HG02623 (cell line): ENCODE measurements around the gene EIF3F.
"Not testable (repeated sequence)": the region's sequence is repeated elsewhere in the genome, so short reads cannot be mapped to it uniquely, and the experiment has no call there.

Experiments
- ATAC-seq: cut with Tn5 transposase; IDR thresholded peaks from one replicate; pipeline ENCODE4 v1.9.1; 2021; ENCODE audit warnings: moderate library complexity; ENCODE audit not compliant: unreplicated experiment

The EIF3F gene

DNA sequence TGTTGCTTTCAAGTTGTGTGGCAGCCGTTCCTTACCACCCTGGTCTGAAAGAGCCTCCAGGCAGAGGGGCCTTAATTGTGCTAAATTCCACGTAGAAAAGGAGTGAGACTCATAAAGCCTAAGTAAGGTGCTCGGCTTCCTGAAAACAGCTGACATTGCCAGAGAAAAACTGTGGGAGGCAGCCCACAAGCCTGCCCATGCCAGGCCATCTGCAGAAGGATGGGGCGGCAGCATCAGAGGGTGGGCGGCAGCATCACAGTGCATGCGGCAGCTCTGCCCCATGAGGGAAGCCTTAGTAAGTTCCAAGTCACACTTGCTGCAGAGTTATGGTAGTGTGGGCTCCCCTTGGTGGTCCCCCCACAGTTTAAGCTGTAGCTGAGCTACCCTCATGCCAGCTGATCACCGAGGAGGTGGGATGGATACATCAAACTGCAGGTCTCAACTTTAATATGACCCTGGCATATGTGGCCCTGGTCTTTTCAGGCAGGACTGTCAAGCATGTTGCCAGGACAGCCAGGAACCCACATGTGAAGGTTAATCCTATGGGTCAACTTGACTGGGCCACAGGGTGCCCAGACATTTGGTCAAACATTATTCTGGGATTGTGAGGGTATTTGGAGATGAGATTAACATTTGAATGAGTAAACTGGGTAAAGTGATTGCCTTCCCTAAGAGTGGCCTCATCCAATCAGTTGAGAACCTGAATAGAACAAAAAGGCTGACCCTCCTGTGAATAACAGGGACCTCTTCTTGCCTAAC is 3.1 kb upstream of the EIF3F start:
- no peak for ATAC-seq

DNA sequence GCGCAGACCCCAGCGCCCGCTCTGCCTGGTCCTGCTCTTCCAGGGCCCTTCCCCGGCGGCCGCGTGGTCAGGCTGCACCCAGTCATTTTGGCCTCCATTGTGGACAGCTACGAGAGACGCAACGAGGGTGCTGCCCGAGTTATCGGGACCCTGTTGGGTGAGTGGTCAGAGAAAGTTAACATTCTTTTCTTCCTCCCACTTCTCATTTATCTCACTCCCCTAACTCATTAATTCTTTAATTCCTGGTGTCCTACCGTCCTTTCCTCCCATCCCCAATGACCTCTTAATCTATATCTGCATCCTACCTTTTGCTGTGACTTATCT is 385 bp downstream of the EIF3F start:
- ATAC-seq: not testable (repeated sequence)

- no peak for ATAC-seq
Observed at GRCh38 chr11:7994581-7995278, 7.6 kb downstream of the EIF3F start.

DNA sequence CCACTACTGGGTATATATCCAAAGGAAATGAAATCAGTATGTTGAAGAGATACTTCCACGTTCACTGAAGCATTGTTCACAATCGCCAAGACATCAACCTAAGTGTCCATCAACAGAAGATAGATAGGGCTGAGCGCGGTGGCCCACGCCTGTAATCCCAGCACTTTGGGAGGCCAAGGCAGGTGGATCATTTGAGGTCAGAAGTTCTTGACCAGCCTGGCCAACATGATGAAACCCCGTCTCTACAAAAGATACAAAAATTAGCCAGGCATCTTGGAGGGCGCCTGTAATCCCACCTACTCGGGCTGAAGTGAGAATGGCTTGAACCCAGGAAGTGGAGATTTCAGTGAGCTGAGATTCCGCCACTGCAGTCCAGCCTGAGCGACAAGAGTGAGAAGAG is 12.7 kb downstream of the EIF3F start:
- ATAC-seq: no peak

- ATAC-seq: no peak
Observed at GRCh38 chr11:8000390-8000789, 13.3 kb downstream of the EIF3F start.

DNA sequence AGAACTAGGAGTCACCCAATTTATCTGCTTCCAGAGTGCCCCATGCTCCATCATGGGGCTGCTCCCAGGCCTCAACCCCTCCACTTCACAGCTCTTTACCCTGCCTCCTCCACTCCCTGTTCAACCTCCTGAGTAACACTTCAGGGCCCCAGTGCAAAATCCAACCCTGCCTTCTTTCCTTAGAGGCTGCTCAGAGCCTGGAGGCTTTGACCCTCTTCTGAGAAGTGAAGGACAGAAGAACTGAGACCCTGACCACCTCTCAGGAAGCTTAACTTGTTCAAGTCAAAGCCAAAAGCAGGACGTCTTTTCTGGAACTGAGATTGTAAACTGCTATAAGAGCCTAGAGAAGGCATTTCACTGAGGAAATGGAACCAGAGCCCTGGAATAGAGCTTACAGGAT is 15.5 kb downstream of the EIF3F start:
- no peak for ATAC-seq

- ATAC-seq: no peak
Observed at GRCh38 chr11:8003187-8003586, 16.1 kb downstream of the EIF3F start.

- no peak for ATAC-seq
Observed at GRCh38 chr11:8004008-8004407, 16.9 kb downstream of the EIF3F start.

GRCh38 chr11:8005556-8005955 is 18.4 kb downstream of the EIF3F start:
- ATAC-seq: no peak

DNA sequence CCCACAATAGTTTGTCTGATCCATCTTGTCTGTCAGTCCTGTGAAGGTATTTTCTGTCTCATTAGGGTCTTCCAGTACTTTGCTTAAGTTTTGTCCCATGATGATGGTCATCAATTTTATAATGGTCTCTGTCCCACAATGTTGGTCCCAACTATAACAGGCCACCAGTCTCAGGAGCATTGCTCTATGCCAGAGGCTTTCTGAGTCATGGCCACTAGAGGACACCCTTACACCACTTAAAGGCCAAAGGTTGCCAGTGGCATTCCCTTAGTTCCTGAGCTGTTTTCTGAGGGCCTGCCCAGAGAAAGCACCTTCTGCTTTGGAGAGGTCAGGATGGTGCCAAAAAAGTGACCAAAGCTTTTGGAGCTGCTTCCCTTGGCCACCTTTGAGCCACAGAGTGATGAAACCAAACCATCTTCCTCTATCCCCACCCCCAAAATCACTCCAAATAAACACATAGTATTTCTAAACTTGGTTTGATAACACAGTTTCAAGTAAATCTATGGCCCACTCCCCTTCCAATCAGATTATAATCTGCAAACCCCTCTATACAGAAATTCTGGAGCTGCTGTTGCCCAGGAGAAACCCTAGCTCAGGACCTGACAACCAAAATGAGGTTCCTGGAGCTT is 19.3 kb downstream of the EIF3F start:
- peak; percentile 57 for ATAC-seq

GRCh38 chr11:8008212-8008611 is 21.1 kb downstream of the EIF3F start:
- ATAC-seq: no peak

DNA sequence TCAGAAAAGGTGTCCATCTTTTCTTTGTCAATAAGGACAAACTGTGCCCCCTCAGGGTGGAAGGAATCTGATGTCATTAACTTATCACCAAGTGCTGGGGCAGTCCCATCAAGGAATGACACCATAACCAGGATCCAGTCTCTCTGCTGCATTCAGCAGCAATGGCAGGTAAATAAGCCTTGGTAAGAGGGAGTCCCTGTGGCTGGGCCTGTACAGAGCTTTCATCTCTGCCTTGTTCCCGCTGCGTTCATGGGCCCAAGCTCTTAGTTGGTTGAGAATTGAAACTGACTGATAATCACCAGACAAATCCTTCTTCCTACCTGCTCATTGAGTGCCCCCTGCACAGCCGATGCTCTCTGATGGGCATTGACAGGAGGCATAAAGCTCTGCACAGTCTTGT is 22.7 kb downstream of the EIF3F start:
- no peak for ATAC-seq

DNA sequence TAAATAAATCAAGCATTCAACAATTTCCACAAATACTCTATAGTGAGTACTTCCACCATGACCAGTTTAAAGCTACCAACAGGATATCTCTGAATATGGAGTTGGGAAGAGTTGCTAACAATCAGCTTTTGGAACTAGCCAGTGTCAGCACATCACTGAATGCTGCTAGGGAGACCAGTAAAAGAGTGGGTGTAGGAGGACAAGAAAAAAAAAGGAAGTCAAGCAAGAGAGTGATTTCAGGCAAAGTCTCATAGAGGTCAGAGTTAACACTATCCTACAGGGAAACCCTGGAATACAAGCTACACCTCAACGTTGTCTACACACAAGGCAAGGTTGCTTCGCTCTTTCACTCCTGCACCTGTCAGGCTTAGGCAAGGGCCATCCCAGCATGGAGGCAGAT is 24.2 kb downstream of the EIF3F start:
- no peak for ATAC-seq

DNA sequence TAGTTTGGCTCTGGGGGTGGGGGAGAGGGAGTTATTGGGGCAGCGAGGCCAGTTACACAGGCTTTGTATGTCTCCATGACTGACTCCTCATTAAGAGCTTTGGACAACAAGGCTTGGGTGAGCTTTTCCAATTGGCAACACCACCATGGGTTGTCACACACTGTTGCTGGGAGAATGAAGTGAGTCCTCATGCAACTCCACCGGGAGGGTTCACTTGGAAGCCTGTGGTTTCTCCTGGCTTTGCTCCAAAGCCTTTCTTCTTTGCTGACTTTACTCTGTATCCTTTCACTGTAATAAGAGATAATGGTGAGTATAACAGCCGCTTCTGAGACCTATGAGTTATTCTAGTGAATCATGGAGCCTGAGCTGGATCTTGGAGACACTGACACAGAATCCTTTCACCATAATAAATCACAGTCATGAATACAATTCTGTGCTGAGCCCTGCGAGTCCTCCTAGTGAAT is 24.9 kb downstream of the EIF3F start:
- ATAC-seq: no peak

- no peak for ATAC-seq
Observed at GRCh38 chr11:8013833-8014232, 26.7 kb downstream of the EIF3F start.

DNA sequence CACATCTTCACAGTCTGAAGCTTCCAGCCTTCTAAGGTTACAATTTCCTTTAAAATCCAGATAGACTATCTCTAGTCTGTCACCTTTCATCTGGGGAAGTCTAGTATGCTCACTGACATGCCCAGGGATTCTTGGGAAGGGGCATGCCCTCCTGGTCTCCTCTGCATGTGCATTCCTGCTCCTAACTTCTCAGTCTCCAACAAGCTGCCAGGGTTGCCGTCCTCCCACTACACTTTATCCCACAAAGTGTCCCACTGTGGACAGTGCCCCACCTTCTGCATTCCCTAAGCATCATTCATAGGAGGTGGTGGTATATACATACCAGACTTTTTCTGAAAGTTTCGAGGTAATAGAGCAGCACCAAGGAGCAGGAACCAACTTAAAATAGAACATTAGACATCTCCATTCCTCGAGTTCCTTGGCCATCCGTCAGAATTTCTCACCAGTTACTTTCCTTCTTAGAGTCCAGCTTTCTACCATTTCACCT is 28.7 kb downstream of the EIF3F start:
- ATAC-seq: no peak

- ATAC-seq: no peak
Observed at GRCh38 chr11:8016440-8016839, 29.3 kb downstream of the EIF3F start.

DNA sequence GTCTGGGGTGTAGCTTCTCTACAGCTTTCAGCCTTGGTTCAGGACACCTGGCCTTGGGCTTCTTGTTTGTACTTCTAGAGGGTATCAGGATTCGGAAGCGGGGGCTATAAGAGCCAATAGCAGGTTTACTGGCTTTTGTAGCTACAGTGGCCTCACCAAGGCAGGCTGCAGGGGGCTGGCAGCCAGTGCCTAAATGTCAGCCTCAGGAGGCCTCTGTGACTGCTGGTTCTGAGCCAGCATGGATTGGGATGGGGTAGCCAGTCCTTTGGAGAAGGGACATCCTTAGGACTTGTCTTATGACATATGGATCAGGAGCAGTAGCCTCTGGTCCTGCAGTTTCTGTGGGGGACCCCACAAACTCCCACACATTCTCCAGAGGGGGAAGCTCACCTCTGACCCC is 29.9 kb downstream of the EIF3F start:
- ATAC-seq: no peak

DNA sequence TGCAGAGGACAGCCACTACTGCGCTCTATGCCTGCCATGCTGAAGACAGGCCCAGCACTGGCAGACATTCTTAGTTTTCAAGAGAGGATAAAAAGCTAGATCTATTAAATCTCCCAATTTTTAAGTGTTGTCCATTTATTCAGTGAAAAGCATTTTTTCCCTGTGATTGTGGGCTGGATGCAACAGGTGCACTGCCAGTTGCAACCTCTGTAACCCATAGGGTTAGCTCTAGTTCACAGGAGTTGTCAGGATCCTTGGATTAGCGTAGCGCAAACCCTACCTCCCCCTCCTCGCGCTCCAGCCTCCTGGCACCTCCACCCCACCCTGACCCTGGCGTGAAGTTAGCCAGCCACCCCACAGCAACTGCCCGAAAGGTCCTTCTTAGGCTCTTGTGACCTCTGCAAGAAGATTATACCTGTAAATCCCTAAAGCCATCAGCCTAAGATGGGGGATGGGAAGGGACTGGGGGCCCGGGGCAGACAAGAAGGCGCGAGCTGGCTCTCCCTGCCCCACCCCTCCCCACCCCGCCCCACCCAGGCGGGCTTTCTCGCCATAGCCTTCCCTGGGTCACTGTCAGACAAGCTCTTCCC is 30.9 kb downstream of the EIF3F start:
- ATAC-seq: no peak

GRCh38 chr11:8018484-8019313 is 31.6 kb downstream of the EIF3F start:
- ATAC-seq: no peak
